ENCODE measurements around the gene GSTCD.
"Not testable (repeated sequence)": the region's sequence is repeated elsewhere in the genome, so short reads cannot be mapped to it uniquely, and the experiment has no call there.

GSTCD gene

DNA sequence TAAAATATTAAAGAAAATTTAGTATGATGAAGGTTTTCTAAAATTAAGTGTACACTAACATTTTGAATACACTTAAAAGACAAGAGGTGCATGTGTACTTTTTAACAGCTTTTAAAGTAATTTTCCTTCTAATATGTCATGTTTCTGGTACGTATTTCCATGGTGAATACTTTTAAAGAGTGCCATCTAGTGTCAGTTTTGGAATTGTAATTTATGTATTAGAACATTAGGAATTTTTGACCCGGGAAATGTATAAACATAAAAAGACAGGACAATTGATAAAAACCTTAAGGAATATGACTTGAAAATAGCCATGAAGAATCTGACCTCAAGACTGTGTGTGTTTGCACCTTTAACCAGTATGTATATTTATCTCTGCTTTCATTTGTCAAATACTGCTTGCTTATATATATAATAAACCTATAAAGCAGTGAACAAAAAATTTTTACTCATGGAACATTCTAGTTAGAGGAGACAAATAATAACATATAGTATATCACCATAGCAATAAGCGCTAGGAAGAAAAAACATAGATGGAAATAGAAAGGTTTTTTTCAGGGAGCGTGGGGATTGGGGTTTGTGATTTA, 7.2 kb downstream of the GSTCD start:
- no peak for DNase-seq (ENCODE audit: extremely low read depth in 1 of 2, low read depth in 1 of 2)

DNA sequence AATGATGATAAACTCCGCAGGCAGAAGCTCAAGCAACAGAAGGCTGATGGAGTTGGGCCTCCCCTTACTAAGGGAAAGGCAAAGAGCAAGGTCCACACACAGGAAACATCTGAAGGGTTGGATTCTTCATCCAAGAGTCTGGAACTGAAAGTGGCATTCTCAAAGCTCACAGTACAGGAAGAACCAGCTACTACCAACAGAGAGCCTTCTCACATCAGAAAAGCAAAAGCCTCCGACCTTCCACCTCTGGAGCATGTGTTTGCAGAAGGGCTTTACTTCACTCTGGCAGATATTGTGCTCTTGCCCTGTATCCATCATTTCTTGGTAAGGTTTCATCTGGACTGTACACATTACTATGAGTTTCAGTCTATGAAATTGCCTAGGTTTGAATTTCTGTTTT, 10.6 kb downstream of the GSTCD start:
- no peak for DNase-seq (ENCODE audit: extremely low read depth in 1 of 2, low read depth in 1 of 2)

DNA sequence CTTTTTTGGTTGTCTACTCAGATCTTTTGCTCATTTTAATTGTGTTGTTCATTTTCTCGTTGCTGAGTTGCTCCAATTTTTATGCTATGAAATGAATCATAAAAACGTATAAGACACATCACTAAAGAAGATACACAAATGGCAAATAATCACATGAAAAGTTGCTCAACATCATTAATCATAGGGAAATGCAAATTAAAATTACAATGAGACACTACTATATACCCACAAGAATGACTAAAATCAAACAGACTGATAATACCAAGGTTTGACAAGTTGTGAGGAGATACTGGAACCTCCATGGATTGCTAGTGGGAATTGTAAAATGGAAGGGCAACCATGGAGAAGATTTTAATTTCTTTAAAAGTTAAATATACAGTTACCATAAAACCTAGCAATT, 17.0 kb downstream of the GSTCD start:
- DNase-seq (ENCODE audit: extremely low read depth in 1 of 2, low read depth in 1 of 2), result no peak

DNA sequence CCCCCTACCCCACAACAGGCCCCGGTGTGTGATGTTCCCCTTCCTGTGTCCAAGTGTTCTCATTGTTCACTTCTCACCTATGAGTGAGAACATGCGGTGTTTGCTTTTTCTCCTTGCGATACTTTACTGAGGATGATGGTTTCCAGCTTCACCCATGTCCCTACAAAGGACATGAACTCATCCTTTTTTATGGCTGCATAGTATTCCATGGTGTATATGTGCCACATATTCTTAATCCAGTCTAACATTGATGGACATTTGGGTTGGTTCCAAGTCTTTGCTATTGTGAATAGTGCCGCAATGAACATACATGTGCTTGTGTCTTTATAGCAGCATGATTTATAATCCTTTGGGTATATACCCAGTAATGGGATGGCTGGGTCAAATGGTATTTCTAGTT, 21.3 kb downstream of the GSTCD start:
- not testable (repeated sequence) for DNase-seq (ENCODE audit: extremely low read depth in 1 of 2, low read depth in 1 of 2)

DNA sequence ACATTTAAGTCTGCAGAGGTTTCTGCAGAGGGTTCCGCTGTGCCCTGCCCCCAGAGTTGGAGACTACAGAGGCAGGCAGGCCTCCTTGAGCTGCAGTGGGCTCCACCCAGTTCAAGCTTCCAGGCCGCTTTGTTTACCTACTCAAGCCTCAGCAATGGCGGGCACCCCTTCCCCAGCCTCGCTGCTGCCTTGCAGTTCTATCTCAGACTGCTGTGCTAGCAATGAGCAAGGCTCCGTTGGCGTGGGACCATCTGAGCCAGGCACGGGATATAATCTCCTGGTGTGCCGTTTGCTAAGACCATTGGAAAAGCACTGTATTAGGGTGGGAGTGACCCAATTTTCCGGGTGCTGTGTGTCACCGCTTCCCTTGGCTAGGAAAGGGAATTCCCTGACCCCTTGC, 26.6 kb downstream of the GSTCD start:
- not testable (repeated sequence) for DNase-seq (ENCODE audit: extremely low read depth in 1 of 2, low read depth in 1 of 2)

DNA sequence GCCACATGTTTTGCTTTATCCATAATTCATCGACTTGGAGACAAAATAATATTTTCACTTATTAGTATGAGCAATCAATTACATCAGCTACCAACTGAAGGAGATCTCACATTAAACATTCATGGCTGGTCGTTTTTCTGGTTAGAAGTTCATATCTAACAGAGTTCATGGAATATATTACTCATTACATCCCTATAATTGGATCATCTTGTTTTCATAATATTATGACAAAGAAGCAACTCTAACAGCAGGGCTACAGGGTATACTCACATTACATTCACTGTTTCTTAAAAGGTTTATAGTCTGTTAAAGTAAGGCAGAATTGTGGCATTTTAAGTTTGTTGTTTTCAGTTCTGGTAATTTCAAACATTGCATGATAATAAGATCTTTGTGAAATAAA, 33.0 kb downstream of the GSTCD start:
- no peak for DNase-seq (ENCODE audit: extremely low read depth in 1 of 2, low read depth in 1 of 2)

DNA sequence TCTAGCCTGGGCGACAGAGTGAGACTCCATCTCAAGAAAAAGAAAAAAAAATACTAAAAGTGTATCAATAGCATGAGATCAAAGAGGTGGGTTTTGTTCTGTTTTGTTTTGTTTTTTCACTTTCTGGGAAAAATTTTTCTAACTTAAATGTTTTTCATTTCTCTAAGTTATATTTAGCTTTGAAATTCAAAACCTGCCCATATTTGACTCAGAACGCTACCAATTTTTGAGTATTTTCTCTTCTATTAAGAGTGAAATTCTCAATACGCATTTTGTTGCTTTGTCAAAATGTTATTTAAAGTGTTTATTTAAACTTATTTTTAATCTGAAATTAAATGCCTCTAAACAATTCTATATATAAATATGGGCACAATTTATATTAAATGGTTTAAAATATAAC, 39.6 kb downstream of the GSTCD start:
- DNase-seq (ENCODE audit: extremely low read depth in 1 of 2, low read depth in 1 of 2), result no peak

DNA sequence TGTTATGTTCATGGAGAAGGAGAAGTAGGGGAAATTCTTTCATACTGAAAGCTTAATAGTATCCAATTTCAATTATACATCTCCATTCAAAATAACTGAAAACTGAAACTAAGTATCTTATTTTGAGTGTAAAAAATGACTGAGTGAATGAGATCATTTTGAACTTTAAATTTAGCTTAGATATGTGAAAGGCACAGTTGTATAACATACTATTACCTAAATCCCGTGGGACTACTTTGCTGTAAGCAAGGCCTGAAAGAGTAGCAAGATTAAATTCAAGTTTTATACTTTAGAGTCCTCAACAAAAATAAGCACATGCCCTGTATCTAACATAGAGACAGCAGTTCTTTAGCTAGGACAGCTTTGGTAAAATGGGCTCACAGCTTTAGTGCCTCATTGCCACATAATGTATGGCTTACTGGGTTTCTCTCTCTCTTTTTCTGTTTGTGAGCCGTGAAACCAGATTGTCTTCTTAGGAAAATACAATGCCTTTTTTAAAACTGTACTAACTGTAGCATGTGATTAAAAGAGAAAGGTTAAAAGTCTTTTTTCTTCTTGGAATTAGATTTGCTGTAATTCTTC, 43.2 kb downstream of the GSTCD start:
- DNase-seq (ENCODE audit: extremely low read depth in 1 of 2, low read depth in 1 of 2), result no peak

DNA sequence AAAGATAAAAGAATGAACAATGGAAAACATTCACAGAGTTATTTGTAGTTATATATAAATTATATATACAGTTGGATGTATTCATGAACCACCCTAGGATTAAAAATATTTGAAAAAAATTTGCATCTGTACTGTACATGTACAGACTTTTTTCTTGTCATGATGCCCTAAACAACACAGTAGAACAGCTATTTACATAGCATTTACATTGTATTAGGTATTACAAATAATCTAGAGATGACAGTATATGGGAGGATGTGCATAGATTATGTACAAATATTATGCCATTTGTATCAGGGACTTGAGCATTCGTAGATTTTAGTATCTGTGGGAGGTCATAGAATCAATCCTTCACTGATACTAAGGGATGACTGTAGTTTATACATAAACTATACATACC, 44.8 kb downstream of the GSTCD start:
- no peak for DNase-seq (ENCODE audit: extremely low read depth in 1 of 2, low read depth in 1 of 2)

DNA sequence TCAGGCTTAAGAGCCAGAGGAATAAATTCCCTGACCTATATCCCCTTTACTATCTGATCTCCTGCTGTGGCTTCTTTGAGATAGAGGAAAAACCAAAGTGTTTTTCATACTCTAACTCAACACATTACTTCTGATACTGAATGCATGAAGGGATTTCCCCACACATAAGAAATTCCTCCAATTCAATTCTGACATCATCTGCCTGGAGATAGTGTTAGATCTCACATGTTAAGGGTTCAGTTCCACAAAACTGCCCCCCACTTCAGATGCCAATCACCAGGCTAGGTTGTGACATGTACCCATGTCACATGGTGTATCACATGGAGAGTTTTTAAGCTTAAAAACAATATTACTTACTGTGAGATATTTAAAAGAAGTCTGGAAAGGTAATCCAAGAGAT, 46.8 kb downstream of the GSTCD start:
- DNase-seq (ENCODE audit: extremely low read depth in 1 of 2, low read depth in 1 of 2), result no peak

DNA sequence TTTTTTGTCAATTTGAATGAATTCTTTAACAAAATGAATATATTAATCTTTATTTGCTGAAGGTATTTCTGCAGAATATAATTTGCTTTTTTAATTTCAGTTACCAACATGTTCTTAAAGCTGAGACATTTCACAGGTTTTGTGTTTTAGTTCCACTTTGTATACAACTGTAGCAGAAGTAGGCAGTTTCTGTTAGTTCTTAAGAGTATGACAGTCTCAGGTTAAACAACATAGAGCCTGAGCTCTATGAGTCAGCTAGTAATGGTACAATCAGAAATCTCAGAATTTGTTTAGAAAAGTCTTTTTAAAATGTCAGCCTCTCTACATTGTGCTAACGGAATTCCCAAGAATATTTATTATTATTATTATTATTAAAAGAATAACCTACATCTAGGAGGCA, 50.4 kb downstream of the GSTCD start:
- DNase-seq (ENCODE audit: extremely low read depth in 1 of 2, low read depth in 1 of 2), result no peak

DNA sequence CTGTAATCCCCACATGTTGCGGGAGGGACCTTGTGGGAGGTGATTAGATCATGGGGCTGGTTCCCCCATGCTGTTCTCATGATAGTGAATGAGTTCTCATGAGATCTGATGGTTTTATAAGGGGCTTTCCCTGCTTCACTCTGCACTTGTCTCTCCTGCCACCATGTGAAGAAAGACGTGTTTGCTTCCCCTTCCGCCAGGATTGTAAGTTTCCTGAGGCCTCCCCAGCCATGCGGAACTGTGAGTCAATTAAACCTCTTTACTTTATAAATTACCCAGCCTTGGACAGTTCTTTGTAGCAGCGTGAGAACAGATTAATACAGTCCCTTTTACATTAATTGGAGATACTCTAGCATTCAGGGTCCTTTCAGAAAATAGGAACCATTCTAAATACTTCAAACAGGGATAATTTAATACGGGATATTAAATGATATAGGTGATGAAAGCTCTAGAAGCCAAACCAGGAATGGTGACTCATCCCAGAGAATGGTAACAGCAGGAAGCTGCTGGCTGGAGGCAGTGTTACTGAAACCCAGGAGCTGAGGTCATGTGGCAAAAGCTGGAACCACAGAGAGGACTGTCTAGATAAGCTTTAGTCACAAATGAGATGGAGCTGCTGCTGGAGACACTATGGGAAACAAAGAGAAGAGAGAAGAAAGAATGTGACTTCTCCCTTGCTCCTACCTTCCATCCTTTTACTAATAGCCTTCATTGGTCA, 57.3 kb downstream of the GSTCD start:
- DNase-seq (ENCODE audit: extremely low read depth in 1 of 2, low read depth in 1 of 2), result peak in 1 of 2 donors; percentile 0

DNA sequence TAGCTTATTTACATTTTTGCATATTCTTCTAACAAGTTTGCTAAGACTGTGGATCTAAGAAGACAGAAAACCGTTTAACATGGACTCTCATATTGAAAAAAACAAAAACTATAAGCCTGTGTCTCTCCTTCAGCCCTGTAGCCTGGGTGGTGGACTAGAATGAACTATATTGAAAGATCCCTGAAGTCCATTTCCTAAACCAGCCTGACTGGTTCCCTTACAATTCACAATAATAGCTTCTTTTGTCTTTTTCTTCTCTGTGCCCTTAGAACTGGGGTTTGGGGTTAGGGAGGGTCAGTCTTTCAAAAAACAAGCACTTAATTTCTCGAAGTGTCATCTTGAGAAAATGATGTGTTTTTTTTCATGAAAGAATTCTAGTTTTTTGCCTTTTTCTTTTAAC, 59.0 kb downstream of the GSTCD start:
- no peak for DNase-seq (ENCODE audit: extremely low read depth in 1 of 2, low read depth in 1 of 2)

DNA sequence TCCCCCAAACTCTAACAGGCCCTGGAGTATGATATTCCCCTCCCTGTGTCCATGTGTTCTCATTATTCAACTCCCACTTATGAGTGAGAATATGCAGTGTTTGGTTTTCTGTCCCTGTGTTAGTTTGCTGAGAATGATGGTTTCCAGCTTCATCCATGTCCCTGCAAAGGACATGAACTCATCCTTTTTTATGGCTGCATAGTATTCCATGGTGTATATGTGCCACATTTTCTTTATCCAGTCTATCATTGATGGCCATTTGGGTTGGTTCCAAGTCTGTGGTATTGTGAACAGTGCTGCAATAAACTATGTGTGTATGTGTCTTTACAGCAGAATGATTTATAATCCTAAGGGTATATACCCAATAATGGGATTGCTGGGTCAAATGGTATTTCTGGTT, 61.9 kb downstream of the GSTCD start:
- not testable (repeated sequence) for DNase-seq (ENCODE audit: extremely low read depth in 1 of 2, low read depth in 1 of 2)

DNA sequence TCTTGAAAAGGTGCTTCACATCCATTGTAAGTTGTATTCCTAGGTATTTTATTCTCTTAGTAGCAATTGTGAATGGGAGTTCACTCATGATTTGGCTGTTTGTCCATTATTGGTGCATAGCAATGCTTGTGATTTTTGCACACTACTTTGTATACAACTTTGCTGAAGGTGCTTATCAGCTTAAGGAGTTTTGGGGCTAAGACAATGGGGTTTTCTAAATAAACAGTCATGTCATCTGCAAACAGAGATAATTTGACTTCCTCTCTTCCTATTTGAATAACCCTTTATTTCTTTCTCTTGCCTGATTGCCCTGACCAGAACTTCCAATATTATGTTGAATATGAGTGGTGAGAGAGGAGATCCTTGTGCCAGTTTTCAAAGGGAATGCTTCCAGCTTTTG, 63.5 kb downstream of the GSTCD start:
- not testable (repeated sequence) for DNase-seq (ENCODE audit: extremely low read depth in 1 of 2, low read depth in 1 of 2)

DNA sequence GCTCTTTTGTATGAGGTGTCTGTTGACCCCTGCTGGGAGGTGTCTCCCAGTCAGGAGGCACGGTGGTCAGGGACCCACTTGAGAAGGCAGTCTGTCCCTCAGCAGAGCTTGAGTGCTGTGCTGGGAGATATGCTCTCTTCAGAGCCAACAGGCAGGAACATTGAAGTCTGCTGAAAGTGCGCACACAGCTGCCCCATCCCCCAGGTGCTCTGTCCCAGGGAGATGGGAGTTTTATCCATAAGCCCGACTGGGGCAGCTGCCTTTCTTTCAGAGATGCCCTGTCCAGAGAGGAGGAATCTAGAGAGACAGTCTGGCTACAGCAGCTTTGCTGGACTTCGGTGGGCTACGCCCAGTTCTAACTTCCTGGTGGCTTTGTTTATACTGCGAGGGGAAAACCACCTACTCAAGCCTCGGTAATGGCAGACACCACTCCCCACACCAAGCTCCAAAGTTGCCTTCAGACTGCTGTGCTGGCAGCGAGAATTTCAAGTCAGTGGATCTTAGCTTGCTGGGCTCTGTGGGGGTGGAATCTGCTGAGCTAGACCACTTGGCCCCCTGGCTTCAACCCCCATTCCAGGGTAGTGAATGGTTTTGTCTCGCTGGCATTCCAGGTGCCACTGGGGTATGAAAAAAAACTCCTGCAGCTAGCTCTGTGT, 67.3 kb downstream of the GSTCD start:
- DNase-seq (ENCODE audit: extremely low read depth in 1 of 2, low read depth in 1 of 2), result not testable (repeated sequence)

DNA sequence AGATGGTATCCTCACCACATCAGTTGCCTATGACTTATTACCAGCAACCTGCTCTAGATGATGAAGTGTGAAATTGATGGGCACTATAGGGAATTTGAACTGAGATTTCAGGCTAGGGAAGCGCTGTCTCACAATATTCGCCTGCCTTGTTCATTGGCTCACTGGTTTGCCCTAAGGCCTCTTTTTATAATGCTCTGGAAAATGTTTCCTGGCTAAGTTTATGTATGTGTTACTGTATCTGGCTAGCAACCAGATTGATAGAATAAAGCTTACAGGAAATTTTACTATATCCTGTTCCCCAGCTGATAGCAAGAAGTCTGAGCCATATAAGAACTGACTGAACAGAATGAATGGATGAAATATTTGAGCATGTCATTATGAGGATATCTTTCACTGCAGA, 71.6 kb downstream of the GSTCD start:
- DNase-seq (ENCODE audit: extremely low read depth in 1 of 2, low read depth in 1 of 2), result no peak

DNA sequence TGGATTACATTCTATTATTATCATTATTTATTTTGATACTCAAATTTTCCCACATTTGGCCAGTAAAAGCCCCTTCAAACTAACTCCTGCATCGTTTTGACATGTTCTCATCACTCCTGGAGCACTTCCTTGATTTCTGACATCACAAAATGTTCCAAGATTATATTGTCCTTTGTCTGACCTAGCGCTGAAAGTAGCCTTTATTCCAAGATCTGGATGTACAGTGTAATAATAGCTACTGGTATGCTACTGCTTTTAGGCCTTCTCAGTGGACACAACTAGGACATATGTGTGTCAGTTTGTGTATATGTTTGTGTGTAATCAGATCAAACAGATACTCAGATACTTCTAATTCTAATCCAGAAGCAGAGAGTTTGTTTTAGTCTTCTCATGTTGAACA, 76.2 kb downstream of the GSTCD start:
- no peak for DNase-seq (ENCODE audit: extremely low read depth in 1 of 2, low read depth in 1 of 2)

DNA sequence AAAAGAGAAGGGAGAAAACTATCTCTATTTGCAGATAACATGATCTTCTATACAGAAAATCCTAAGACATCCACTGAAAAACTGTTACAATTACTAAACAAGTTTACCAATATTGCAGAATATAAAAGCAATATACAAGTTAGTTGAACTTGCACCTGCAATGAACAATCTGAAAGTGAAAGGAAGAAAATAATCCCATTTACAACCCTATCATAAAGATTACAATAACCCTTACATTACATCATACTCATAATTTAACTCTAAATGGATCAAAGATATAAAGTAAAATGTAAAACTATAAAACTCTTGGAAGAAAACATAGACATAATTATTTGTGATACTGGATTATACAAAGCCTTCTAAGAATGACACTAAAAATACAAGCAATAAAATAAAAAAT, 77.2 kb downstream of the GSTCD start:
- no peak for DNase-seq (ENCODE audit: extremely low read depth in 1 of 2, low read depth in 1 of 2)

DNA sequence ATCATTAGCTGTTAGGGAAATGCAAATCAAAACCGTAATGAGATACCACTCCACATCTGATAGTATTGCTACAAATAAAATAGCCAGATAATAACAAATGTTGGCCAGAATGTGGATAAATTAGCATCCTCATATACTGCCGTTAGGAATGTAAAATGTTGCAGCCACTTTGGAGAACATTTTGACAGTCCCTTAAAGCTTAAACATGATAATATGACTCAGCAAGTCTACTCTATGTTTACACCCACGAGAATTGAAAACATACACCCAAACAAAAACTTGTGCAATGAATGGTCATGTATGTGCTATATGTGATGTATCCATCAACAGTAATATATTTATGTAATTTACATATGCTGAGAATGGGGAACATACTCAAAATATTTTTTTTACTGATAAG, 78.2 kb downstream of the GSTCD start:
- DNase-seq (ENCODE audit: extremely low read depth in 1 of 2, low read depth in 1 of 2), result no peak

DNA sequence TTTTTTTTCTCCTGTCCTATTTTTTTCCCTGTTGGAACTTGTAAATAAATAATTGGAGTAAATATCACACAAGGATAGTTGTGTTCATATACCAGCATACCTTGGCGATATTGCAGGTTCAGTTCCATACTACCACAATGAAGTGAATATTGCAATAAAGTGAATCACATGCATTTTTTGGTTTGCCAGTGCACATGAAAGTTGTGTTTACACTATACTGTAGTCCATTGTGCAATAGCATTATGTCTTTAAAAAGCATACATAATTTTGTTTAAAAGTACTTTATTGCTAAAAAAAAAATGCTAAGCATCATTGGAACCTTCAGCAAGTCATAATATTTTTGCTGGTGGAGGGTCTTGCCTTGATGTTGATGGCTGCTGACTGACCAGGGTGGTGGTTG, 88.6 kb downstream of the GSTCD start:
- no peak for DNase-seq (ENCODE audit: extremely low read depth in 1 of 2, low read depth in 1 of 2)

DNA sequence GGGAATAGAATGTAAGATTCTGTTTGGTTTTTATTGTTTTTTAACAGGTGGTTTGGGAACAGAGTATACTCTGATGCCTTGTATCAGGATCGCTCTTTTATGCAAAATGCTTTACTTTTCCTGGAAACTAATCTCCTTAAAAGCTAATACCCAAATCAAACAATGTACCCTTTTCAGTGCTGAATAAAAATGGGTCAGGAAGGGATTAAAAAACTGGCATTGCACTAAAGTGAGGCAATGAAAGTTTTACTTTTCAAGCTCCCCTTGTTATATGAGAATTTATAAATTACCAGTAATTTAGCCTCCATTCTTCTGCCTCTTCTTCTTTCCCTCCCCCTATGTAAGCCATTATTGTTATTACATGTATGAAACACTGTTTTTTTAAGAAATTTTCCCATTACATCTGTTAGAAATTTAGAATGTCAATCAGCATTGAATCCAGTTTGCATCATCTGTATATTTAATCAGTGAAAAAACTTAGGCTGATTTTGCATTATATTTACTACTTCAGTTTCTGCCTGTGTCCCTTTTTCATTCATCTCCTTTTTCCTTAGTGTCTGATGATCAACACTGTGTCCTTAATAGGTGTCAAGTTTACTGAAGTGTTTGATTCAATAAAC, 97.0 kb downstream of the GSTCD start:
- DNase-seq (ENCODE audit: extremely low read depth in 1 of 2, low read depth in 1 of 2), result no peak

All from stimulated activated CD8-positive, alpha-beta memory T cell treated with anti-CD3 and anti-CD28 coated beads, Interleukin-7, amount 100 ng/mL, for 48 hours (primary cell).